ENCODE results near the gene DNM1. TPM values are rescaled to one million over a fixed set of nuclear protein-coding genes. Genes with fewer than 3 reads are reported as not detected.

Gene DNM1
- total RNA-seq, 2 experiments from 2014 or later = 0.35 to 1.8 TPM

DNA sequence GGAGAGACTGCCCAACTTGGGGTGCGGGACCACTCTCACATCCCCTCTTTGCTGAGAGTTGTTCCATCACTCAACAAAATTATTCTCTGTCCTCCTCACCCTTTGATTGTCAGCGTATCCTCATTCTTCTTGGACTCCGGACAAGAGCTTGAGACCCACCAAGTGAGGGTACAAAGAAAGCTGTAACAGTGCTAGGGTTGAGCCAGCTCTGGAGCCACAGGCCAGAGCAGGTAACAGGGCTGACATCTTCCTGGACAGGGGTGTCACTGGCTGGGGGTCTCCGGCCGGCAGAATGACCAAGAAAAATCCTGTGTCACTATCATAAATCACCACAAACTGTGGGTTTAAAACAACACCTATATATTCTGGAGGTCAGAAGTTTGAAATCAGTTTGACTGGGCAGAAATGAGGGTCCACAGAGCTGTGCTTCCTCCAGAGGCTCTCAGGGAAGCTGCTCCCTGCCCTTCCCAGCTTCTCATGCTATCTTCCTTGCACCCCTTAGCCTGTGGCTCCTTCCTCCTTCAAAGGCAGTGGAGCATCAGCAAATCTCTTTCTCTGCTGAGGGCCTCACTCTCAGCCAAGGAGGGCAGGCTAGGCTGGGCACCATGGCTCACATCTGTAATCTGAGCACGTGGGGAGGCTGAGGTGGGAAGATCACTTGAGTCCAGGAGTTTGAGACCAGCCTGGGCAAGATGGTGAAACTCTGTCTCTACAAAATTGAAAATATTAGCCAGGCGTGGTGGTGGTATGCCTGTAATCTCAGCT lies 47.3 kb upstream of the DNM1 start:
- CTCF ChIA-PET (ENCODE audit: unreplicated experiment) = no interaction called here
- no peaks in the 10 kb centered on the region for H3K9me2 ChIP-seq (ENCODE audit: insufficient read depth, low read length)
- POLR2A ChIA-PET = interaction anchor here (0.6 to 0.7 kb wide), 2 partner anchors 63 to 749 kb away, joined by 3 read pairs; no protein-coding TSS in a partner anchor

DNA sequence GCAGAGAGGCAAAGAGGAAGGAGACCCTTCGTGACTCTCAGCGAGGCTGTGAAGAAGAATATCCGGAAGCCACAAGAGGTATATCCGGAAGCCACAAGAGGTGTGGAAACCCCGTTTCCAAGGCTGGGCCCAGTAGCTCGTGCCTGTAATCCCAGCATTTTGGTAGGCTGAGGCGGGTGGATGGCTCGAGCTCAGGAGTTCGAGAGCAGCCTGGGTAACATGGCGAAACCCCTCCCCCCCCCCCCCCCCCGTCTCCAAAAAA lies 43.7 kb upstream of the DNM1 start:
- POLR2A ChIA-PET = interaction anchor here (0.6 kb wide), 2 partner anchors 17 to 175 kb away, joined by 3 to 5 read pairs; no protein-coding TSS in a partner anchor
- H3K79me2 ChIP-seq (ENCODE audit: insufficient read depth, low read depth, low read length) = peaks cover 4% of the 10 kb centered on the region; the same call in 1 of the 2 replicates
- CTCF ChIA-PET (ENCODE audit: unreplicated experiment) = no interaction called here
- no peaks in the 10 kb centered on the region for H3K9me3 ChIP-seq (ENCODE audit: low read length)
- peak overlapping the region; percentile 88 for H3K4me2 ChIP-seq (ENCODE audit: low read length)
- H3K27ac ChIP-seq (ENCODE audit: low read depth, low read length, poor library complexity, severe bottlenecking) = peak overlapping the region; percentile 41
- H3K36me3 ChIP-seq (ENCODE audit: insufficient read depth, low read length) = peaks cover 23% of the 10 kb centered on the region
- peak overlapping the region; percentile 95 for H2AFZ ChIP-seq (ENCODE audit: low read length)
- TF ChIP-seq, protein P1, sequence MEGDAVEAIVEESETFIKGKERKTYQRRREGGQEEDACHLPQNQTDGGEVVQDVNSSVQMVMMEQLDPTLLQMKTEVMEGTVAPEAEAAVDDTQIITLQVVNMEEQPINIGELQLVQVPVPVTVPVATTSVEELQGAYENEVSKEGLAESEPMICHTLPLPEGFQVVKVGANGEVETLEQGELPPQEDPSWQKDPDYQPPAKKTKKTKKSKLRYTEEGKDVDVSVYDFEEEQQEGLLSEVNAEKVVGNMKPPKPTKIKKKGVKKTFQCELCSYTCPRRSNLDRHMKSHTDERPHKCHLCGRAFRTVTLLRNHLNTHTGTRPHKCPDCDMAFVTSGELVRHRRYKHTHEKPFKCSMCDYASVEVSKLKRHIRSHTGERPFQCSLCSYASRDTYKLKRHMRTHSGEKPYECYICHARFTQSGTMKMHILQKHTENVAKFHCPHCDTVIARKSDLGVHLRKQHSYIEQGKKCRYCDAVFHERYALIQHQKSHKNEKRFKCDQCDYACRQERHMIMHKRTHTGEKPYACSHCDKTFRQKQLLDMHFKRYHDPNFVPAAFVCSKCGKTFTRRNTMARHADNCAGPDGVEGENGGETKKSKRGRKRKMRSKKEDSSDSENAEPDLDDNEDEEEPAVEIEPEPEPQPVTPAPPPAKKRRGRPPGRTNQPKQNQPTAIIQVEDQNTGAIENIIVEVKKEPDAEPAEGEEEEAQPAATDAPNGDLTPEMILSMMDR (conservative IDR thresholded peaks at IDR 0.05; ENCODE audit: low read length) = no peak
- TF ChIP-seq EZH2phosphoT487 (IDR thresholded peaks at IDR 0.05; ENCODE audit: borderline replicate concordance, low read depth, low read length) = no peak
- intact Hi-C loops (cut with micrococcal nuclease; ENCODE audit: unreplicated experiment) = no loop called here
- peak; percentile 31 for DNase-seq (ENCODE audit: low spot score)
- H3K9me2 ChIP-seq (ENCODE audit: insufficient read depth, low read length) = no peaks in the 10 kb centered on the region
- H3K4me1 ChIP-seq (ENCODE audit: insufficient read depth, low read length, poor library complexity, severe bottlenecking) = peaks cover 14% of the 10 kb centered on the region
- no peaks in the 10 kb centered on the region for H4K20me1 ChIP-seq (ENCODE audit: insufficient read depth, low read length)
- BruUV-seq (replicated peaks) = no TSS peak
- peak overlapping the region; percentile 70 for H3K4me3 ChIP-seq (ENCODE audit: low read depth, low read length, poor library complexity, severe bottlenecking)

More for the DNA sequence above, 47.3 kb upstream of the DNM1 start:
- Histone ChIP-seq H3K27ac (ENCODE audit: low read depth, low read length, poor library complexity, severe bottlenecking) (no peak overlapping the region), H3K4me1 (ENCODE audit: insufficient read depth, low read length, poor library complexity, severe bottlenecking) (peaks cover 9% of the 10 kb centered on the region), H3K4me3 (ENCODE audit: low read depth, low read length, poor library complexity, severe bottlenecking) (no peak overlapping the region), H3K79me2 (ENCODE audit: insufficient read depth, low read depth, low read length) (peaks cover 1% of the 10 kb centered on the region; the same call in 1 of the 2 replicates), H4K20me1 (ENCODE audit: insufficient read depth, low read length) (no peaks in the 10 kb centered on the region), H2AFZ (ENCODE audit: low read length) (no peak overlapping the region), H3K9me3 (ENCODE audit: low read length) (no peaks in the 10 kb centered on the region), H3K4me2 (ENCODE audit: low read length) (no peak overlapping the region), H3K36me3 (ENCODE audit: insufficient read depth, low read length) (no peaks in the 10 kb centered on the region)
- BruUV-seq (replicated peaks) = no TSS peak
- no peak for DNase-seq (ENCODE audit: low spot score)
- TF ChIP-seq, protein P1 (conservative IDR thresholded peaks at IDR 0.05; ENCODE audit: low read length) = no peak
- TF ChIP-seq EZH2phosphoT487 (IDR thresholded peaks at IDR 0.05; ENCODE audit: borderline replicate concordance, low read depth, low read length) = no peak
- intact Hi-C loops (cut with micrococcal nuclease; ENCODE audit: unreplicated experiment) = no loop called here
